ENCODE results near the gene PDXDC1.
"Not testable (repeated sequence)": the region's sequence is repeated elsewhere in the genome, so short reads cannot be mapped to it uniquely, and the experiment has no call there.

GRCh38 chr16:14975418-14976194 lies 780 bp downstream of the PDXDC1 start:
- TF ChIP-seq CTCF (IDR thresholded peaks at IDR 0.05) = peak in 1 of 3 donors; percentile 22
- not testable (repeated sequence) for TF ChIP-seq POLR2AphosphoS5, POLR2A (IDR thresholded peaks at IDR 0.05)
